ENCODE measurements around the gene CLMN. TPM values are rescaled to one million over a fixed set of nuclear protein-coding genes. Genes with fewer than 3 reads are reported as not detected.

CLMN gene
- total and polyA plus RNA-seq, 2 experiments from 2014 or later: 3.2 to 5.7 TPM

DNA sequence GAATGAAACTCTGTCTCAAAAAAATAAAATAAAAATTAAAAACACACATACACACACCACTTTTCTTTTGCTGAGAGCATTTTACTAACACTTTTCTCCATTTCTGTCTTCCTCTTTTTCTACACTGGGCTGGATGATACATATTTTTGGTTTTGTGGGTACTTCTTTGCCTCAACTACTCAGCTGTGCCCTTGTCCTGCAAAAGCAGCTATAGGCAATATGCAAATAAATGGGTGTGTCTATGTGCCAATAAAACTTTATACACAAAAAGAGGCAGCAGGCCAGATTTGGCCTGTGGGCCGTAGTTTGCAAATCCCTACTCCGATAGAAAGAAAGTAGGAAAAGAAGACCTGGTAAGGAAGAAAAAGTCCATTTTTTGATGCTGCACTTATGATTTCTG lies 6.5 kb downstream of the CLMN start (continued):
- TF ChIP-seq, protein P1, sequence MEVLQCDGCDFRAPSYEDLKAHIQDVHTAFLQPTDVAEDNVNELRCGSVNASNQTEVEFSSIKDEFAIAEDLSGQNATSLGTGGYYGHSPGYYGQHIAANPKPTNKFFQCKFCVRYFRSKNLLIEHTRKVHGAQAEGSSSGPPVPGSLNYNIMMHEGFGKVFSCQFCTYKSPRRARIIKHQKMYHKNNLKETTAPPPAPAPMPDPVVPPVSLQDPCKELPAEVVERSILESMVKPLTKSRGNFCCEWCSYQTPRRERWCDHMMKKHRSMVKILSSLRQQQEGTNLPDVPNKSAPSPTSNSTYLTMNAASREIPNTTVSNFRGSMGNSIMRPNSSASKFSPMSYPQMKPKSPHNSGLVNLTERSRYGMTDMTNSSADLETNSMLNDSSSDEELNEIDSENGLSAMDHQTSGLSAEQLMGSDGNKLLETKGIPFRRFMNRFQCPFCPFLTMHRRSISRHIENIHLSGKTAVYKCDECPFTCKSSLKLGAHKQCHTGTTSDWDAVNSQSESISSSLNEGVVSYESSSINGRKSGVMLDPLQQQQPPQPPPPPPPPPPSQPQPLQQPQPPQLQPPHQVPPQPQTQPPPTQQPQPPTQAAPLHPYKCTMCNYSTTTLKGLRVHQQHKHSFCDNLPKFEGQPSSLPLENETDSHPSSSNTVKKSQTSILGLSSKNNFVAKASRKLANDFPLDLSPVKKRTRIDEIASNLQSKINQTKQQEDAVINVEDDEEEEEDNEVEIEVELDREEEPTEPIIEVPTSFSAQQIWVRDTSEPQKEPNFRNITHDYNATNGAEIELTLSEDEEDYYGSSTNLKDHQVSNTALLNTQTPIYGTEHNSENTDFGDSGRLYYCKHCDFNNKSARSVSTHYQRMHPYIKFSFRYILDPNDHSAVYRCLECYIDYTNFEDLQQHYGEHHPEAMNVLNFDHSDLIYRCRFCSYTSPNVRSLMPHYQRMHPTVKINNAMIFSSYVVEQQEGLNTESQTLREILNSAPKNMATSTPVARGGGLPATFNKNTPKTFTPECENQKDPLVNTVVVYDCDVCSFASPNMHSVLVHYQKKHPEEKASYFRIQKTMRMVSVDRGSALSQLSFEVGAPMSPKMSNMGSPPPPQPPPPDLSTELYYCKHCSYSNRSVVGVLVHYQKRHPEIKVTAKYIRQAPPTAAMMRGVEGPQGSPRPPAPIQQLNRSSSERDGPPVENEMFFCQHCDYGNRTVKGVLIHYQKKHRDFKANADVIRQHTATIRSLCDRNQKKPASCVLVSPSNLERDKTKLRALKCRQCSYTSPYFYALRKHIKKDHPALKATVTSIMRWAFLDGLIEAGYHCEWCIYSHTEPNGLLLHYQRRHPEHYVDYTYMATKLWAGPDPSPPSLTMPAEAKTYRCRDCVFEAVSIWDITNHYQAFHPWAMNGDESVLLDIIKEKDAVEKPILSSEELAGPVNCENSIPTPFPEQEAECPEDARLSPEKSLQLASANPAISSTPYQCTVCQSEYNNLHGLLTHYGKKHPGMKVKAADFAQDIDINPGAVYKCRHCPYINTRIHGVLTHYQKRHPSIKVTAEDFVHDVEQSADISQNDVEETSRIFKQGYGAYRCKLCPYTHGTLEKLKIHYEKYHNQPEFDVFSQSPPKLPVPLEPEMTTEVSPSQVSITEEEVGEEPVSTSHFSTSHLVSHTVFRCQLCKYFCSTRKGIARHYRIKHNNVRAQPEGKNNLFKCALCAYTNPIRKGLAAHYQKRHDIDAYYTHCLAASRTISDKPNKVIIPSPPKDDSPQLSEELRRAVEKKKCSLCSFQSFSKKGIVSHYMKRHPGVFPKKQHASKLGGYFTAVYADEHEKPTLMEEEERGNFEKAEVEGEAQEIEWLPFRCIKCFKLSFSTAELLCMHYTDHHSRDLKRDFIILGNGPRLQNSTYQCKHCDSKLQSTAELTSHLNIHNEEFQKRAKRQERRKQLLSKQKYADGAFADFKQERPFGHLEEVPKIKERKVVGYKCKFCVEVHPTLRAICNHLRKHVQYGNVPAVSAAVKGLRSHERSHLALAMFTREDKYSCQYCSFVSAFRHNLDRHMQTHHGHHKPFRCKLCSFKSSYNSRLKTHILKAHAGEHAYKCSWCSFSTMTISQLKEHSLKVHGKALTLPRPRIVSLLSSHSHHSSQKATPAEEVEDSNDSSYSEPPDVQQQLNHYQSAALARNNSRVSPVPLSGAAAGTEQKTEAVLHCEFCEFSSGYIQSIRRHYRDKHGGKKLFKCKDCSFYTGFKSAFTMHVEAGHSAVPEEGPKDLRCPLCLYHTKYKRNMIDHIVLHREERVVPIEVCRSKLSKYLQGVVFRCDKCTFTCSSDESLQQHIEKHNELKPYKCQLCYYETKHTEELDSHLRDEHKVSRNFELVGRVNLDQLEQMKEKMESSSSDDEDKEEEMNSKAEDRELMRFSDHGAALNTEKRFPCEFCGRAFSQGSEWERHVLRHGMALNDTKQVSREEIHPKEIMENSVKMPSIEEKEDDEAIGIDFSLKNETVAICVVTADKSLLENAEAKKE (CRISPR knock-in tag; IDR thresholded peaks at IDR 0.05): no peak
- TF ChIP-seq ZNF331 (CRISPR knock-in tag; IDR thresholded peaks at IDR 0.05; ENCODE audit: low read depth) (no peak), JUNB (IDR thresholded peaks at IDR 0.05; ENCODE audit: unreplicated experiment) (no peak), EZH2phosphoT487 (IDR thresholded peaks at IDR 0.05; ENCODE audit: unreplicated experiment) (no peak)

- H4K20me1 ChIP-seq (replicated peaks; ENCODE audit: insufficient read depth): no peaks in the 10 kb centered on the region
- Mint-ChIP-seq H3K27me3 (ENCODE audit: insufficient read depth, low read depth, poor library complexity) (peaks cover 8% of the 10 kb centered on the region), H3K27ac (no peak overlapping the region), H3K4me1 (peaks cover 14% of the 10 kb centered on the region), H3K9me3 (peaks cover 2% of the 10 kb centered on the region; the same call in 1 of the 3 replicates), H3K4me3 (no peak overlapping the region), H3K36me3 (ENCODE audit: low read depth) (no peaks in the 10 kb centered on the region; the same call in 1 of the 3 replicates)
- TF ChIP-seq, protein P2, sequence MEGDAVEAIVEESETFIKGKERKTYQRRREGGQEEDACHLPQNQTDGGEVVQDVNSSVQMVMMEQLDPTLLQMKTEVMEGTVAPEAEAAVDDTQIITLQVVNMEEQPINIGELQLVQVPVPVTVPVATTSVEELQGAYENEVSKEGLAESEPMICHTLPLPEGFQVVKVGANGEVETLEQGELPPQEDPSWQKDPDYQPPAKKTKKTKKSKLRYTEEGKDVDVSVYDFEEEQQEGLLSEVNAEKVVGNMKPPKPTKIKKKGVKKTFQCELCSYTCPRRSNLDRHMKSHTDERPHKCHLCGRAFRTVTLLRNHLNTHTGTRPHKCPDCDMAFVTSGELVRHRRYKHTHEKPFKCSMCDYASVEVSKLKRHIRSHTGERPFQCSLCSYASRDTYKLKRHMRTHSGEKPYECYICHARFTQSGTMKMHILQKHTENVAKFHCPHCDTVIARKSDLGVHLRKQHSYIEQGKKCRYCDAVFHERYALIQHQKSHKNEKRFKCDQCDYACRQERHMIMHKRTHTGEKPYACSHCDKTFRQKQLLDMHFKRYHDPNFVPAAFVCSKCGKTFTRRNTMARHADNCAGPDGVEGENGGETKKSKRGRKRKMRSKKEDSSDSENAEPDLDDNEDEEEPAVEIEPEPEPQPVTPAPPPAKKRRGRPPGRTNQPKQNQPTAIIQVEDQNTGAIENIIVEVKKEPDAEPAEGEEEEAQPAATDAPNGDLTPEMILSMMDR (conservative IDR thresholded peaks at IDR 0.05; ENCODE audit: low read depth in 2 of 2): no peak
- no peak for TF ChIP-seq STAT1 (IDR thresholded peaks at IDR 0.05; ENCODE audit: unreplicated experiment)
- no peak for TF ChIP-seq POLR2AphosphoS5 (IDR thresholded peaks at IDR 0.05; ENCODE audit: low read depth)
- no peak for TF ChIP-seq ZNF114 (CRISPR knock-in tag; IDR thresholded peaks at IDR 0.05)
- H3K27me3 ChIP-seq (ENCODE audit: insufficient read depth): 0 out of 2 replicates have a peak, but pooled peaks cover 3% of the 10 kb centered on the region
- no peak overlapping the region for H3K4me2 ChIP-seq
- H3K9me2 ChIP-seq (ENCODE audit: insufficient read depth): no peaks in the 10 kb centered on the region
- DNase-seq (ENCODE audit: low spot score): no peak
- no peak overlapping the region for H2AFZ ChIP-seq
- ATAC-seq: no peak
- no peaks in the 10 kb centered on the region for H3K4me1 ChIP-seq (ENCODE audit: insufficient read depth)
- no peak overlapping the region for H3K27ac ChIP-seq (ENCODE audit: low read depth)
- no peaks in the 10 kb centered on the region for H3F3A ChIP-seq (replicated peaks; ENCODE audit: low read depth)
- H3K36me3 ChIP-seq (ENCODE audit: insufficient read depth): no peaks in the 10 kb centered on the region
- H3K79me2 ChIP-seq (replicated peaks; ENCODE audit: insufficient read depth): no peaks in the 10 kb centered on the region
- no peak overlapping the region for H3K4me3 ChIP-seq
Observed at GRCh38 chr14:95312311-95312710, 7.4 kb downstream of the CLMN start.
